OCI-M1 (cell line): Measurements from ENCODE around the gene CHAC2.
"Not testable (repeated sequence)": the region's sequence is repeated elsewhere in the genome, so short reads cannot be mapped to it uniquely, and the experiment has no call there.

Experiments
- DNase-seq: peaks from one replicate; lab custom pipeline; 2025; lab: John Stamatoyannopoulos, UW

The CHAC2 gene

GRCh38 chr2:53767405-53768241 lies at the start of gene CHAC2:
CHAC2 (plus strand) TSS chr2:53767804; CDS start chr2:53767887, 83 bp downstream.
- peak; percentile 91 for DNase-seq

GRCh38 chr2:53720944-53721343 lies 46.7 kb upstream of the CHAC2 start:
- not testable (repeated sequence) for DNase-seq

- DNase-seq = peak; percentile 26
These were observed 43.1 kb upstream of the CHAC2 start for GRCh38 chr2:53724536-53724935.

DNA sequence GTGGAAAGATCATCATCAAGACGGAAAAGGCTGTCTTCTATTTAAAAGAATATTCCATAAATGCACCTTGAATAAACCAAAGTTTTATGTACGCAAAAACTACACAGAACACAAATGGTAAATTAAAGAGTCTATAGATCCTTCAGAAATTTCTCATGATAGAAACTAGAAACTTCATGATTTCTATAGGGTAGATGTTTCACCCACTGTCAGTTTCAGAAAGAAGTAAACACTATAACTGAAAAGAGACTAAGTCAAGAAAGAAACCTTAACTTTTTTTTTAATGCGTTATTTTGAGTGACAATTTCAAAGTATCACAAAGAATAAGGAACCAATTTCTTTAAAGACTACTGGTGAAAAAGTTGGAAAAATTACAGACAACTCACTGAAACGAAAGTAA lies 41.9 kb upstream of the CHAC2 start:
- no peak for DNase-seq

DNA sequence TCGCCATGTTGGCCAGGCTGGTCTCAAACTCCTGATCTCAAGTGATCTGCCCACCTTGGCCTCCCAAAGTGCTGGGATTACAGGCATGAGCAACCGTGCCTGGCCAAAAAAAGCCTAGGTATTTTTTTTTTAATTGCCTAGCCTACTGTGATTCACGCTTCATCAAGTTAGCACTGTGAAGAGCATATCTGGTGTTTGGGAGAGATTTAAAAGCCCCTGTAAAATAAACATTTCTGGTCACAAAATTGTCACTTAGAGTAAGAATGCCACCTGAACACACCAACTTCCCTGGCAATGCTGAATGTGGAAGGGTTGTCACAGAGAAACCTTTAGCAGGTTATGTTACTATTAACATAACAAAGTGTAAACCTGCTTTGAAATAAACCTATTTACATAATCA lies 39.7 kb upstream of the CHAC2 start:
- no peak for DNase-seq

DNA sequence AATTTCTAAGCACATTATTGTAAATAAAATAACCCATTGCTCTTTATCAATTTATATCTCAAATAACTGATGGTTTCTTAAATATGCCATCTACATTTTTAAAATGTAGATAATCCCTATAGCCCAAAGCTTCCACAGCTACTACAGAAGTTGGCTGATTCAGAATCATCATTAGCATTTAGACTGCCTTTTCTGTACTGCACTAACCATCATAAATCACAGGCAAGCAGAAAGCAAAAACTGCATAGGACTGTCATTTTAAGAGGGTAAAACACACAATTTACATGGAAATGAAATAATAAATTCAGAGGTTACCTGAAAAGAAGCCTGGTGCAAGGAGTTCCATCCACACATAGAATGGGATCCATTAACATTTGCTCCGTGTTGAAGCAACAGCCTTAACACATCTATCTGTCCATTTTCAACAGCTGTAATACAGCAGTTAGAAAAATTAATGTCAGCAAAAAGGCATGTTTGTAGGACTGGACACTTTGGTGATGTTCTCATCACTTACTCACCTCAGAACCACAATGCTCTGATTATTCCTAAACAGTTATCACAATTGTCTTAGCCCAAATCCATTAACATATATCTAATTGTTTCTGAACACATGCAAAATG lies 38.4 kb upstream of the CHAC2 start:
- DNase-seq = no peak

DNA sequence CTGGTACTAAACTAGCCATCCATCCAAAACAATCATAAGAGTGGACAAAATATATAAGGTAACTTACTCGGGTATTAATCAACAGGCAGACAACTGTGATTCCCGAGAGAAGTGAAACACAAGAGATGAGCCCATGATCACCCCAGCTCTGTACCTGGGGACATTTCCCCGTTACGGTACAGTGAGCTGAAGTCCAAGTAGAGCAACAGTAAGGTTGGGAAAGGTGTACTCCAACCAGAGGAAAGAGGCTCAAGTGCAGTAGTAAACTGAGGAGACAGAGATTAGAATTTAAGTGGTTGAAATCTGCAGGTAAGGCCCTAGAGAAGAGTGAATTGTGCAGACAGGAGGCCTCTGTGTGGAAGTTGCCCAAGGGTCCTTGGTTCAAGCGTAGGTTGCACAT lies 30.5 kb upstream of the CHAC2 start:
- no peak for DNase-seq

GRCh38 chr2:53739032-53739431 lies 28.6 kb upstream of the CHAC2 start:
- DNase-seq = no peak

- peak; percentile 56 for DNase-seq
These were observed 27.4 kb upstream of the CHAC2 start for GRCh38 chr2:53740170-53740569.

DNA sequence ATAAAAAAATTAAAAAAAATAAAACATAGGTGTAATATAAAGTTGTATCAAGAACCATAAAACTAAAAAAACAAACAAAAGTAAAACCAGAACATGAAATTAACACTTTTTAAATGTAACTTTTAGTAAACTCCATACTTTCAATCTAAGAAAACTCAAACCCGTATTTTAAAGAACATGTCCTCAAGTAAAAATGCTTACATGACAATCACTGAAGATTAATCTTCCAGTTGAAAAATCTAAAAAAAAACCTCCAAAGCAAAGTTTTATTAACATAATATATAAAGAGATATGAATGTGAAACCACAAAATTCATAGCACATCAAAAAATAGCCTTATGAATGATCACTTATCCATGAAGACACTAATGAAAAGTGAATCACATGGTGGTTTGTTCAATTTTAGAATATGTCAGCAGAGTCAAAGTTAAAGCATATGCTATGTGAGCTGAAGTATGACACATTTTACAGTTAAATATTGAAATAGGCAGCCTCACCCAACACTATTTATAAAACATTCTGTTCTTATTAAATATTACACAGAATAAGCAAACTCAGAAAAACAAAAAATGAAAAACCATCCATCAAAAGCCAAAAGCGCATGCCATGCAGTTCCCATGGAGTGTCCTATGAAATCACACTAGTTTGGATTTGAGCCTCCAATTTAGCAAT lies 23.1 kb upstream of the CHAC2 start:
- no peak for DNase-seq

DNA sequence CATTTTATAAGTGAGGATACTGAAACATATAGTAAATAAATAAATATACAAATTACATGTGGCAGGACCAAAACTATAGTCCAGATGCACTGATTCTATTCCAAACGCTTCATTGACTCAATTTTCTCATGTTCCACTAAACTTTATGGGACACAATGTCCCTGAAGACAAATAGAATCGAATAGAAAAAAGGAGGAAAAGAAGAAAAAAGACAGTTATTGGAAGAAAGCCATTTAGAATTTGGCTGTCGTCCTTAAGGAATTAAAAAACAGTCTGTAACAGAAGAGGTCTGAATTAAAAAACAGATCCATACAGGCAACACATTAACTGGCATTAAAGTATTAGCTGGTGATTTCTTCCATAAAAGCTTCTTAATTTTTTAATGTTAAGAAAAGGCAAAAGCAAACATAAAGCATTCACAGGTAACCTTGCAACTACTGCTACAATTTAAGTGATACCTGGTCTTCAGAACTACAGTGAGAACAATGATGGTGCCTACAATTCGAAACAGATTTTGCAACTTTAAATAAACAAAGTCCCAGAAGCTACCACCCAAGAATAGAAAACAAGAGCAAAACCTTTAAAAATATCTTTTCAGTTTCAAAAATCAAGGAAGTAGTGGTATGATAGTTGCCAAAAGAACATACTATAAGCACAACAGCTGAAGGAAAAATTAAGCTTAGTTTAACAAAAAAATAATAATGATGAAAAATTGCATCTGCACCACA lies 17.4 kb upstream of the CHAC2 start:
- no peak for DNase-seq

- no peak for DNase-seq
These were observed 15.9 kb upstream of the CHAC2 start for GRCh38 chr2:53751728-53752127.

- no peak for DNase-seq
These were observed 15.2 kb upstream of the CHAC2 start for GRCh38 chr2:53752385-53752784.

- no peak for DNase-seq
These were observed 14.6 kb upstream of the CHAC2 start for GRCh38 chr2:53753041-53753440.

- DNase-seq = no peak
These were observed 12.5 kb upstream of the CHAC2 start for GRCh38 chr2:53755121-53755520.

GRCh38 chr2:53756644-53757043 lies 11.0 kb upstream of the CHAC2 start:
- DNase-seq = no peak

DNA sequence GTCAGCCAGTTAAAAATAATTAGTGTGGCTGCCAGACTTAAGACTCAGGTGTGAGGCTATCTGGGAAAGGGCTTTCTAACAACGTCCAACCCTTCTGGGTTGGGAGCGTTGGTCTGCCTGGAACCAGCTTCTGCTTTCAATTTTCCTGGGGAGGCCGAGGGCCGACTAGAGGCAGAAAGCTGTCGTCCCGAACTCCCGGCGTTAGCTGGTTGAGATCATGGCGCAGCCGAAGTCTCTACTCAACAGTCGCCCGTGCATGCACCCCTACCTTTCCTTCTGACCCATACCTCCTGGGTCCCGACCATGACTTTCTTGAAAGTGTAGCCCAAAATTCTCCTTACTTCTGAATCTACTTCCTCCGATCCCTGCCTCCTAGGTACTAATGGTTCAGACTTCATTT lies 10.4 kb upstream of the CHAC2 start:
- DNase-seq = not testable (repeated sequence)

DNA sequence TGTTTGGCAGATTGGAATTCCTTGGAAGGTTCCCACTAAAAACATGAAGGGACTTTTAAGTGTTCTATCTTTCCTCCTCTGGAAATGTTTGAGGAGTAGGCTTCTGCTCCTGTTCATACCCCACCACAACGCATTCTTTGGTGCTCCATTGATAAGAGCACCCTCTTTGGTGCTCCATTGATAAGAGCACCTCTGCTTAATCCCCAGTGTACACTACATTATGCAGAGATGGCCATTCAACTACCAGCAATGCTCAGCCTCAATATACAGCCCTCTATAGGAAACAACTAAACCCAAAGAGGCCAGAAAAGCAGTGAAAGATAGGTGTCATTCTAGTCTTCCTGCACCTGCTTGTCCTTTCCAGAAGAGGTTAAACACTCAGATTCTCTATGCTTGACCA lies 1.8 kb upstream of the CHAC2 start:
- no peak for DNase-seq

- DNase-seq = peak; percentile 57
These were observed 588 bp downstream of the CHAC2 start for GRCh38 chr2:53768242-53768542.

DNA sequence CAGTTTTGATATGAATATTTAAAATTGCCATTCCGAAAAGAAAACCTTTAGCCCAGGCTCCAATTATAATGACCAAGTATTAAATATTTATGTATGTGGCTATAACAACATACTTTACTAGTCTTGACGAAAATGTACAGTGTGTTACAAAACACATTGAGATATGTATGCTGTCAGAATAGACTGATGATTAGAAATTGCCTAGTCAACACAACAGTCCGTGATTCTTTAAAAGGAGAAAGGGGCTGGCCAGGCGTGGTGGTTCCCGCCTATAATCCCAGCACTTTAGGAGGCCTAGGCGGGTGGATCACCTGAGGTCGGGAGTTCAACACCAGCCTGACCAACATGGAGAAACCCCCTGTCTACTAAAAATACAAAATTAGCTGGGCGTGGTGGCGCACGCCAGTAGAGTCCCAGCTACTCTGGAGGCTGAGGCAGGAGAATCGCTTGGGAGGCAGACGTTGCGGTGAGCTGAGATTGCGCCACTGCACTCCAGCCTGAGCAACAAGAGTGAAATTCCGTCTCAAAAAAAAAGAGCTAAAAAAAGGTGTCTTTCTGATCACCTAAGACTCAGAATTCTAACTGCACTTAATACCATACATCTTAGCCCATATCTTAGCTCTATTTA lies 1.8 kb downstream of the CHAC2 start:
- DNase-seq = no peak

GRCh38 chr2:53770264-53770663 lies 2.7 kb downstream of the CHAC2 start:
- peak; percentile 45 for DNase-seq

DNA sequence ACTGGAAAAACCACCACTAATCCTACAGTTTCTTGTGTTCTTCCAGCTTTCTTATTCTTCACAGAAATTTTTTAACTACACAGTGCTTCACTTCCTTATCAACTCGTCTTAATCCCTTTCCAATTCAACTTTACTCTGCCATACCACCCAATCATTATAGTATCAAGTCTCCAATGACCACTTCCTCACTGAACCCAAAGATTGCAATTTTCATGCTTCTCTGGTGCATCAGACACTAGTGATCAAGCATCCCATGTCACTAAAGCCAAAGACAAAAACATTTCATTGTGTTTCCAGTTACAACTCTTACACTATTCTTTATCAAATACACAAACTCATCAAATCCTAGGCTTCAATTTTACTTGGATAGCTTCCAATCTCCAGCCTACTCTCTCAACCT lies 9.5 kb downstream of the CHAC2 start:
- peak; percentile 66 for DNase-seq
